Measurements from ENCODE around the gene MXI1.

DNA sequence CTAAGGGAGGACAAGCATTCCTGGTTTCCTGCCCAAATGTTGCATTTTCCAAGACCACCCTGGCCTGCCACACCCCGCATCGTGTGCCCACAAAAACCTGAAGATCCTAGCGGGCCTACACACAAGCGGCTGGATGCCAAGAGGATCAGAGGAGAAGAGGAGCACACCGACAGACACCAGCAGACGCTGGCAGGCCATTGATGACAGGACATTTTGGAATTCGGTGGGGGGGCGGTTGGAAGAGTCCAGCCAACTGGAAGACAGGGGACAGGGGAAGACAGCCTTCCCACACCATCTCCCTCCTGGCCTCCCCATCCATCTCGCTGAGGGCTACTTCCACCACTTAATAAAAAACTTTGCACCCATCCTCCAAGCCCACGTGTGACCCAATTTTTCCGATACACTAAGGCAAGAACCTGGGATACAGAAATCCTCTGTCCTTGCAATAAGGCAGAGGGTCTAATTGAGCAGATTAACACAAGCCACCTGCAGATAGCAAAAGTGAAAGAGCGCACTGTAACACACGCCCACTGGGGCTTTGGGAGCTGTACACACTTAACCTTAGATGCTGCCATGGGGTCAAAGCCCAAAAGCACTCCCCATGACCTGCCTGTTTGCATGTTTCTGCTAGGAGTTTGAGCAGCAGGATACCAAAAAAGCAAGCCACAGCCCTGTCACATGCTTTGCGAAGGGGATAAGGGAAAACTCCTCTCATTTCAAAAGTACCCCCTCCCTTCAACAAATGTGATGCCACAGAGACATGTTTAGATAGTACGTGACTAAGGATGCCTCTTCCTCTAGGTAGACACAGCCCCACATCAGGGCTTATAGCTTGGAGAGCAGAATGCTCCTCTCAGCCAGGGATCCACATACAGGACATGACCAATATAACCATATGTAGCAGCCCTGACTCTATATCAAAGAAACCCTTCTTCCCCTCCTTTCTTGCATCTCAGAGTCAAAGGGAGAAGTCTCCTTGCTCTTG is 110.8 kb downstream of the MXI1 start:
- TF ChIP-seq RAD21 (IDR thresholded peaks at IDR 0.05; ENCODE audit: low read length): no peak
- no peak for TF ChIP-seq RFX5 (IDR thresholded peaks at IDR 0.05; ENCODE audit: low read depth, low read length)
- no peak for TF ChIP-seq POLR2A (IDR thresholded peaks at IDR 0.05; ENCODE audit: low read depth, low read length)
- TF ChIP-seq, protein P1, sequence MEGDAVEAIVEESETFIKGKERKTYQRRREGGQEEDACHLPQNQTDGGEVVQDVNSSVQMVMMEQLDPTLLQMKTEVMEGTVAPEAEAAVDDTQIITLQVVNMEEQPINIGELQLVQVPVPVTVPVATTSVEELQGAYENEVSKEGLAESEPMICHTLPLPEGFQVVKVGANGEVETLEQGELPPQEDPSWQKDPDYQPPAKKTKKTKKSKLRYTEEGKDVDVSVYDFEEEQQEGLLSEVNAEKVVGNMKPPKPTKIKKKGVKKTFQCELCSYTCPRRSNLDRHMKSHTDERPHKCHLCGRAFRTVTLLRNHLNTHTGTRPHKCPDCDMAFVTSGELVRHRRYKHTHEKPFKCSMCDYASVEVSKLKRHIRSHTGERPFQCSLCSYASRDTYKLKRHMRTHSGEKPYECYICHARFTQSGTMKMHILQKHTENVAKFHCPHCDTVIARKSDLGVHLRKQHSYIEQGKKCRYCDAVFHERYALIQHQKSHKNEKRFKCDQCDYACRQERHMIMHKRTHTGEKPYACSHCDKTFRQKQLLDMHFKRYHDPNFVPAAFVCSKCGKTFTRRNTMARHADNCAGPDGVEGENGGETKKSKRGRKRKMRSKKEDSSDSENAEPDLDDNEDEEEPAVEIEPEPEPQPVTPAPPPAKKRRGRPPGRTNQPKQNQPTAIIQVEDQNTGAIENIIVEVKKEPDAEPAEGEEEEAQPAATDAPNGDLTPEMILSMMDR (conservative IDR thresholded peaks at IDR 0.05; ENCODE audit: low read depth, low read length): no peak
